ENCODE data around the gene CARD10.

- TF ChIP-seq CTCF (IDR thresholded peaks at IDR 0.05; ENCODE audit: low read depth, low read length): no peak
- no peak for TF ChIP-seq EZH2phosphoT487 (IDR thresholded peaks at IDR 0.05; ENCODE audit: low read depth)
These were observed 34.5 kb downstream of the CARD10 start for GRCh38 chr22:37484480-37485394.
